Measurements from ENCODE around the gene OR5D13. TPM values are rescaled to one million over a fixed set of nuclear protein-coding genes. Genes with fewer than 3 reads are reported as not detected.

Gene OR5D13
- total and polyA plus RNA-seq, 2 of the 13 experiments (the other 11 are each of a cell fraction or from before 2014, with no cell fraction given) = not detected

- TF ChIP-seq NCOR1 (IDR thresholded peaks at IDR 0.05; ENCODE audit: borderline replicate concordance, low read length) = no peak
- no peak for TF ChIP-seq SRF (IDR thresholded peaks at IDR 0.05; ENCODE audit: low read depth, low read length)
- TF ChIP-seq HOXA9 (CRISPR knock-in tag; IDR thresholded peaks at IDR 0.05; ENCODE audit: borderline replicate concordance) = no peak
- TF ChIP-seq ZNF724P (CRISPR knock-in tag; IDR thresholded peaks at IDR 0.05; ENCODE audit: borderline replicate concordance) = no peak
- TF ChIP-seq ZSCAN29 (CRISPR knock-in tag; conservative IDR thresholded peaks at IDR 0.05) = no peak
- TF ChIP-seq MBD4 (IDR thresholded peaks at IDR 0.05; ENCODE audit: borderline replicate concordance, low read length) = no peak
- TF ChIP-seq ZNF17 (CRISPR knock-in tag; IDR thresholded peaks at IDR 0.05) = no peak
- TF ChIP-seq SP140L (CRISPR knock-in tag; IDR thresholded peaks at IDR 0.05; ENCODE audit: borderline replicate concordance) = no peak
- TF ChIP-seq, protein P1, sequence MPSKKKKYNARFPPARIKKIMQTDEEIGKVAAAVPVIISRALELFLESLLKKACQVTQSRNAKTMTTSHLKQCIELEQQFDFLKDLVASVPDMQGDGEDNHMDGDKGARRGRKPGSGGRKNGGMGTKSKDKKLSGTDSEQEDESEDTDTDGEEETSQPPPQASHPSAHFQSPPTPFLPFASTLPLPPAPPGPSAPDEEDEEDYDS (CRISPR knock-in tag; IDR thresholded peaks at IDR 0.05) = no peak
Observed at GRCh38 chr11:55795256-55795655, 22.0 kb downstream of the OR5D13 start, which contains the start of gene OR5D14 (continued).

GRCh38 chr11:55806248-55806647 is 33.0 kb downstream of the OR5D13 start:
- H3K9me3 ChIP-seq (ENCODE audit: low read length) = peaks cover 76% of the 10 kb centered on the region
- no peaks in the 10 kb centered on the region for H3K36me3 ChIP-seq (replicated peaks in 1 of 2; ENCODE audit: control insufficient read depth in 1 of 2, insufficient read depth in 2 of 2, low read length in 2 of 2)
- H3K27me3 ChIP-seq (ENCODE audit: control insufficient read depth in 1 of 2, insufficient read depth in 2 of 2, low read length in 2 of 2) = no peaks in the 10 kb centered on the region
- in situ Hi-C loops (cut with HindIII; ENCODE audit: extremely low pct_ligation_motif_present, low pct_unique_long_range_greater_than_20kb) = no loop called here
- intact Hi-C loops (cut with micrococcal nuclease; ENCODE audit: unreplicated experiment) = no loop called here
- no peak for FAIRE-seq
- TF ChIP-seq HNF4G (IDR thresholded peaks at IDR 0.05; ENCODE audit: borderline replicate concordance, low read depth, low read length) = no peak
- TF ChIP-seq HNF4G (CRISPR knock-in tag; IDR thresholded peaks at IDR 0.05; ENCODE audit: borderline replicate concordance, low read depth) = no peak
- TF ChIP-seq ZMYM2 (CRISPR knock-in tag; IDR thresholded peaks at IDR 0.05) = no peak
- no peak for ATAC-seq
- POLR2A ChIA-PET = no interaction called here
- CTCF ChIA-PET (ENCODE audit: low intra/inter-chr PET ratio, low total read pairs) = no interaction called here
- WGBS (ENCODE audit: low lambda C conversion rate) = no CpG with 5 or more reads among the region's 1 CpG
- no peak for DNase-seq (ENCODE audit: low spot score)
- no TSS peak for BruUV-seq (replicated peaks)
- no peak overlapping the region for H3K4me2 ChIP-seq (ENCODE audit: low read depth, low read length)
- H3K27ac ChIP-seq (ENCODE audit: extremely low read length, insufficient read depth, low read length) = no peak overlapping the region
- no peaks in the 10 kb centered on the region for H4K20me1 ChIP-seq (ENCODE audit: insufficient read depth, low read length)
- no peaks in the 10 kb centered on the region for H3K79me2 ChIP-seq (ENCODE audit: insufficient read depth, low read length)
- H3K4me1 ChIP-seq (ENCODE audit: insufficient read depth, low read length) = no peaks in the 10 kb centered on the region
- no peak overlapping the region for H3K9ac ChIP-seq (ENCODE audit: insufficient read depth, low read depth, low read length)
- H2AFZ ChIP-seq (ENCODE audit: low read length) = no peak overlapping the region
- no peak overlapping the region for H3K4me3 ChIP-seq (replicated peaks in 1 of 3; ENCODE audit: insufficient read depth in 1 of 3, low read depth in 2 of 3, low read length in 3 of 3)
